Psoas muscle (tissue), 8 donors: ENCODE results near the gene CCR2. TPM values are rescaled to one million over a fixed set of nuclear protein-coding genes. Genes with fewer than 3 reads are reported as not detected.

Experiments used
- ATAC-seq, 4 donors: fragments of 200-7000 bp; cut with Tn5 transposase; one replicate each; pipeline ENCODE4 v1.9.1; 2020; ENCODE audit warnings: moderate library complexity in 3 of 4, mild to moderate bottlenecking in 2 of 4
- DNase-seq, 2 donors: peaks; one replicate each; pipeline ENCODE4 v3.0.0-alpha.2; 2020
- H3K27ac ChIP-seq: fragments of 200-600 bp; one replicate; pipeline ENCODE4 v1.8.0; 2022
- H3K27me3 ChIP-seq, 3 donors: fragments of 200-600 bp in 1 of 3; one replicate each; pipeline versions ENCODE4 v1.6.1 to v1.8.0; 2013 to 2022; ENCODE audit warnings: low read length in 2 of 3, mild to moderate bottlenecking in 2 of 3, moderate library complexity in 1 of 3; ENCODE audit not compliant: insufficient read depth in 3 of 3
- H3K36me3 ChIP-seq, 2 donors: fragments of 200-600 bp in 1 of 2; one replicate each; pipeline versions ENCODE4 v1.6.1 to v1.8.0; 2013 to 2022; ENCODE audit warnings: low read depth in 1 of 2, mild to moderate bottlenecking in 1 of 2, moderate library complexity in 1 of 2; ENCODE audit not compliant: insufficient read depth in 1 of 2
- H3K4me1 ChIP-seq: fragments of 200-600 bp; one replicate; pipeline ENCODE4 v1.8.0; 2022
- H3K4me3 ChIP-seq: fragments of 200-600 bp; one replicate; pipeline ENCODE4 v1.8.0; 2022; ENCODE audit warnings: mild to moderate bottlenecking
- H3K9me3 ChIP-seq: fragments of 200-600 bp; one replicate; pipeline ENCODE4 v1.8.0; 2022
- CTCF ChIP-seq: fragments of 200-600 bp; IDR thresholded peaks from one replicate; pipeline ENCODE4 v1.8.0; 2022; ENCODE audit warnings: antibody characterized with exemption
- WGBS, 3 donors: extraction: QIAGEN DNeasy Blood & Tissue Kit; methylation state at CpG; one replicate each; pipeline versions ENCODE4 v1.1.6 to v1.1.7; 2013; 5-methylcytosine and 5-hydroxymethylcytosine counted together
- intact Hi-C, 2 donors: fragments of 100-400 bp; cut with DNase I; formaldehyde crosslinking; loops; one replicate each; pipeline versions ENCODE4 v1.11.0 to v1.14.2; 2022
- polyA plus RNA-seq, 3 donors: library from polyadenylated mRNA; stranded (reverse); fragments of 200-250 nt; gene quantifications; one replicate each; pipeline ENCODE4 v1.2.3, GENCODE V29; 2013
- total RNA-seq, 4 donors: library from RNA; stranded (reverse); fragmentation: NEBNext Ultra II Directional in 2 of 4; extraction: Animal tissue kit (Norgen Biotek cat#: 25700) in 2 of 4; gene quantifications; one replicate each; pipeline versions ENCODE4 v1.2.1 to v1.2.4, GENCODE V29; 2021 to 2023
- donor health status: healthy with polysubstance abuse.
- donor health status: DM: no; HTN: no; CAD: no; lungs with moderate emphysema.
- donor health status: Bipolar disorder and iron deficiency.
- donor health status: healthy.
- donor health status: DM: yes; HTN: yes; CAD: no.
- donor health status: DM: no; HTN: no; CAD: no.
- donor health status: DM: no; HTN: no; CAD: no.
- donor health status: DM: yes; HTN: yes; CAD: no.

CCR2 gene
- total and polyA plus RNA-seq, 7 donors, result 0.10 to 1.0 (median 0.34) TPM

DNA sequence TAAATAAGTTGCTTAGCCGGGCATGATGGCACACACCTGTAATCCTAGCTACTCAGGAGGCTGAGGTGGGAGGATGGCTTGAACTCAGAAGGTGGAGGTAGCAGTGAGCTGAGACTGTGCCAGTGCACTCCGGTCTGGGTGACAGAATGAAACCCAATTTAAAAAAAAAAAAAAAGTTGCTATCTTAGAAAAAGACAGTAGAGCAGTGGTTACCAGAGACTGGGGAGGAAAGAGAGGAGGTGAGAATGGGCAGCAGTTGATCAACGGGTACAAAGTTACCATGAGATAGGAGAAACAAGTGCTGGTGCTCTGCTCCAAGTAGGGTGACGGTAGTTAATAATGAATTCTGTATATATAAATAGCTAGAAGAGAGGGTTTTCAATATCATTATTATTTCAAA is 821 bp upstream of the CCR2 start:
- Histone ChIP-seq H3K27me3 (peaks cover 0 to 1% (median 0%) of the 10 kb centered on the region in 3 donors), H3K9me3 (no peaks in the 10 kb centered on the region), H3K27ac (no peak overlapping the region), H3K36me3 (no peaks in the 10 kb centered on the region), H3K4me3 (no peak overlapping the region), H3K4me1 (no peaks in the 10 kb centered on the region)
- 78 to 87% (median 83%) methylated on average over 4 of the region's 4 CpGs for WGBS, 3 donors
- DNase-seq, result no peak
- no peak for ATAC-seq
- no peak for TF ChIP-seq CTCF
- intact Hi-C loops, result no loop called here

DNA sequence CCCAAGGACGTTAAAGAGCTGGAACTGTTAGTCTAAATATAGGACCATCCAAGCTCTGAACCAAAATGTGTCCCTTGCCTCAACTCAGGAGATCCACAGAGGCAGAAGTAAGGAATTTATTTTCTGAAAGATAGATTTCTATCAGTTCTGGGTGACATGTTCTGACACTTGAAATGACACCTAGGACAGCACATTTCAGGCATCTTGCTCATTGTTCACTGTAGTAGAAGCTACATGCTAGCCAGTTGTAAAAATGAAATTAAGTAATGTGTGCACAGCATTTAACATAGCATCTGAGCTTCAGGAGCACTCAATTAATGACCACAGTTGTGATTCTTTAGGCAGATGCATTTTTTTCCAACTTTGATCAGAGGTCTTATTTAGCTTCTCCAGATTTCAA is 567 bp downstream of the CCR2 start:
- no peak for TF ChIP-seq CTCF
- Histone ChIP-seq H3K9me3 (no peaks in the 10 kb centered on the region), H3K27ac (no peak overlapping the region), H3K36me3 (no peaks in the 10 kb centered on the region), H3K27me3 (peaks cover 0 to 1% (median 0%) of the 10 kb centered on the region in 3 donors), H3K4me3 (no peak overlapping the region), H3K4me1 (peaks cover 3% of the 10 kb centered on the region)
- 46 to 60% (median 50%) methylated on average over 1 of the region's 1 CpG for WGBS, 3 donors
- intact Hi-C loops, result no loop called here
- ATAC-seq (no peak), DNase-seq (no peak)

DNA sequence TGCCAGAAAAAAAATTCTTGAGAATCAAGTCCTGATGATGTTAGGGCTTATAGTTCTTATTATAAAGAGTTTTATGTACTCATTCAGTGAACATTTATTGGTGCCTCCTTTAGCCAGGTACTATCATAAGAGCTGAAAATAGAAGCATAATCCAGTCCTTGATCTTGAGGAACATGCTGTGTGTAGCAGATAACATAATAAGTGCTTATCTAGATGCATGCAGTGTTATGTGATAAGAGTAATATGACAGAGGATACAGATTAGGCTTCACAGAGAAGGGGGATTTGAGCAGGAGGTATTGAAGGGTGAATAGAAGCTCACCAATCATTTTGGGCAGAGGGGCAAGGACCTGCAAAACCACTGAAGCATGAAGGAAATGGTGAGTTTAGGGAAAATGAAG is 1.1 kb downstream of the CCR2 start:
- TF ChIP-seq CTCF, result no peak
- intact Hi-C loops, result no loop called here
- no peaks in the 10 kb centered on the region for H3K36me3 ChIP-seq
- H3K4me3 ChIP-seq, result no peak overlapping the region
- no peaks in the 10 kb centered on the region for H3K9me3 ChIP-seq
- DNase-seq (no peak), ATAC-seq (no peak)
- H3K4me1 ChIP-seq, result peaks cover 7% of the 10 kb centered on the region
- peaks cover 0 to 1% (median 0%) of the 10 kb centered on the region in 3 donors for H3K27me3 ChIP-seq
- H3K27ac ChIP-seq, result no peak overlapping the region

GRCh38 chr3:46356276-46356675 is 2.4 kb downstream of the CCR2 start:
- Histone ChIP-seq H3K9me3 (no peaks in the 10 kb centered on the region), H3K27me3 (peaks cover 0 to 1% (median 0%) of the 10 kb centered on the region in 3 donors), H3K4me1 (peaks cover 10% of the 10 kb centered on the region), H3K27ac (no peak overlapping the region), H3K36me3 (no peaks in the 10 kb centered on the region), H3K4me3 (no peak overlapping the region)
- ATAC-seq (no peak), DNase-seq (no peak)
- intact Hi-C loops, result no loop called here
- no peak for TF ChIP-seq CTCF
- 63 to 65% (median 64%) methylated on average over 3 of the region's 3 CpGs for WGBS, 3 donors

GRCh38 chr3:46356909-46357308 is 3.0 kb downstream of the CCR2 start:
- no peak for ATAC-seq
- no peak for TF ChIP-seq CTCF
- Histone ChIP-seq H3K36me3 (no peaks in the 10 kb centered on the region), H3K27me3 (peaks cover 0 to 1% (median 0%) of the 10 kb centered on the region in 3 donors), H3K27ac (no peak overlapping the region), H3K4me1 (peaks cover 10% of the 10 kb centered on the region), H3K4me3 (no peak overlapping the region), H3K9me3 (no peaks in the 10 kb centered on the region)
- intact Hi-C loops, result no loop called here
- DNase-seq, result no peak
- 90 to 93% (median 92%) methylated on average over 4 of the region's 4 CpGs for WGBS, 3 donors
